CD4-positive, alpha-beta T cell treated with Interleukin-2 at 100 ng/mL for 4 hours (primary cell): ENCODE measurements around the gene RAB6B.
"Not testable (repeated sequence)": the region's sequence is repeated elsewhere in the genome, so short reads cannot be mapped to it uniquely, and the experiment has no call there.

Experiments used
- DNase-seq: peaks from one replicate; pipeline ENCODE4 v3.0.0-alpha.2; 2020; ENCODE audit warnings: low spot score

The RAB6B gene

GRCh38 chr3:133805702-133806475 is 89.8 kb downstream of the RAB6B start, which contains the start of gene SRPRB:
SRPRB (plus strand) TSS chr3:133805815; CDS start chr3:133805849, 34 bp downstream.
- DNase-seq, result peak; percentile 98

- no peak for DNase-seq
These were observed 90.3 kb downstream of the RAB6B start for GRCh38 chr3:133805384-133805701.

- DNase-seq, result no peak
These were observed 90.8 kb downstream of the RAB6B start for GRCh38 chr3:133804896-133805295.

- DNase-seq, result no peak
These were observed 92.2 kb downstream of the RAB6B start for GRCh38 chr3:133803469-133803868.

- no peak for DNase-seq
These were observed 95.7 kb downstream of the RAB6B start for GRCh38 chr3:133799794-133800585.

GRCh38 chr3:133797396-133798105 is 98.1 kb downstream of the RAB6B start:
- no peak for DNase-seq

GRCh38 chr3:133792171-133792763 is 103.4 kb downstream of the RAB6B start:
- no peak for DNase-seq

- no peak for DNase-seq
These were observed 107.7 kb downstream of the RAB6B start for GRCh38 chr3:133788024-133788423.

- DNase-seq, result no peak
These were observed 111.9 kb downstream of the RAB6B start for GRCh38 chr3:133783762-133784161.

GRCh38 chr3:133782454-133782853 is 113.2 kb downstream of the RAB6B start:
- DNase-seq, result no peak

- DNase-seq, result no peak
These were observed 114.1 kb downstream of the RAB6B start for GRCh38 chr3:133781570-133781969.

- DNase-seq, result not testable (repeated sequence)
These were observed 114.9 kb downstream of the RAB6B start for GRCh38 chr3:133780756-133781155.

- no peak for DNase-seq
These were observed 116.0 kb downstream of the RAB6B start for GRCh38 chr3:133779626-133780203.

- no peak for DNase-seq
These were observed 117.7 kb downstream of the RAB6B start for GRCh38 chr3:133777807-133778568.

GRCh38 chr3:133776794-133777438 is 118.8 kb downstream of the RAB6B start:
- no peak for DNase-seq

GRCh38 chr3:133775835-133776234 is 119.8 kb downstream of the RAB6B start:
- no peak for DNase-seq

GRCh38 chr3:133775309-133775708 is 120.4 kb downstream of the RAB6B start:
- DNase-seq, result no peak
